ENCODE measurements around the gene AOX1. TPM values are rescaled to one million over a fixed set of nuclear protein-coding genes. Genes with fewer than 3 reads are reported as not detected.

The AOX1 gene
- total and polyA plus RNA-seq, 2 experiments from 2014 or later = 1.4 to 5.0 TPM

DNA sequence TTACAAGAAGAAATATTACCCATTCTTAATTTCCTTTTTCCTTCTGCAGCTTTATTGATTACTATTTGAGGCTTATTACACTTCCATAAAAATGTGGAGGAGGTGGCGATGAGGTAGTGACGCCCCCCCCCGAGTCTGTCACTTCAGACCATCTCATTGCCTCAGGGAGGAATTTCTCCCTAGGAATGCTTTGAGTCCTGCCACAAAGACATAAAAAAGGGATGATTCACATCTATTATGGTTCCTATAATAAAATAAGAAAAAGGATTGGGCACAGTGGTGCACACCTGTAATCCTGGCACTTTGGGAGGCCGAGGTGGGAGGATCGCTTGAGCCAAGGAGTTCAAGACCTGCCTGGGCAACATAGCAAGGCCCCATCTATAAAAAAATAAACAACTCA lies 93.7 kb downstream of the AOX1 start:
- no peaks in the 10 kb centered on the region for H3K4me1 ChIP-seq (ENCODE audit: insufficient read depth)
- no peaks in the 10 kb centered on the region for H3F3A ChIP-seq (replicated peaks; ENCODE audit: low read depth)
- no peaks in the 10 kb centered on the region; the same call in 2 of the 3 replicates for H3K4me1 Mint-ChIP-seq
- H3K27ac ChIP-seq (ENCODE audit: low read depth) = no peak overlapping the region
- no peak overlapping the region for H3K4me3 Mint-ChIP-seq
- no peak overlapping the region for H3K27ac Mint-ChIP-seq
- H3K4me2 ChIP-seq = no peak overlapping the region
- H3K9me3 Mint-ChIP-seq = no peaks in the 10 kb centered on the region
- H3K36me3 ChIP-seq (ENCODE audit: insufficient read depth) = no peaks in the 10 kb centered on the region
- TF ChIP-seq, protein P1, sequence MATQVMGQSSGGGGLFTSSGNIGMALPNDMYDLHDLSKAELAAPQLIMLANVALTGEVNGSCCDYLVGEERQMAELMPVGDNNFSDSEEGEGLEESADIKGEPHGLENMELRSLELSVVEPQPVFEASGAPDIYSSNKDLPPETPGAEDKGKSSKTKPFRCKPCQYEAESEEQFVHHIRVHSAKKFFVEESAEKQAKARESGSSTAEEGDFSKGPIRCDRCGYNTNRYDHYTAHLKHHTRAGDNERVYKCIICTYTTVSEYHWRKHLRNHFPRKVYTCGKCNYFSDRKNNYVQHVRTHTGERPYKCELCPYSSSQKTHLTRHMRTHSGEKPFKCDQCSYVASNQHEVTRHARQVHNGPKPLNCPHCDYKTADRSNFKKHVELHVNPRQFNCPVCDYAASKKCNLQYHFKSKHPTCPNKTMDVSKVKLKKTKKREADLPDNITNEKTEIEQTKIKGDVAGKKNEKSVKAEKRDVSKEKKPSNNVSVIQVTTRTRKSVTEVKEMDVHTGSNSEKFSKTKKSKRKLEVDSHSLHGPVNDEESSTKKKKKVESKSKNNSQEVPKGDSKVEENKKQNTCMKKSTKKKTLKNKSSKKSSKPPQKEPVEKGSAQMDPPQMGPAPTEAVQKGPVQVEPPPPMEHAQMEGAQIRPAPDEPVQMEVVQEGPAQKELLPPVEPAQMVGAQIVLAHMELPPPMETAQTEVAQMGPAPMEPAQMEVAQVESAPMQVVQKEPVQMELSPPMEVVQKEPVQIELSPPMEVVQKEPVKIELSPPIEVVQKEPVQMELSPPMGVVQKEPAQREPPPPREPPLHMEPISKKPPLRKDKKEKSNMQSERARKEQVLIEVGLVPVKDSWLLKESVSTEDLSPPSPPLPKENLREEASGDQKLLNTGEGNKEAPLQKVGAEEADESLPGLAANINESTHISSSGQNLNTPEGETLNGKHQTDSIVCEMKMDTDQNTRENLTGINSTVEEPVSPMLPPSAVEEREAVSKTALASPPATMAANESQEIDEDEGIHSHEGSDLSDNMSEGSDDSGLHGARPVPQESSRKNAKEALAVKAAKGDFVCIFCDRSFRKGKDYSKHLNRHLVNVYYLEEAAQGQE (IDR thresholded peaks at IDR 0.05; ENCODE audit: unreplicated experiment) = no peak
- no peak for TF ChIP-seq POLR2AphosphoS5 (IDR thresholded peaks at IDR 0.05; ENCODE audit: low read depth)
- no peak for TF ChIP-seq EZH2 (IDR thresholded peaks at IDR 0.05; ENCODE audit: low read depth, unreplicated experiment)
- no peak for TF ChIP-seq CTCF (conservative IDR thresholded peaks at IDR 0.05; ENCODE audit: low read depth in 2 of 2)
- TF ChIP-seq STAT1 (IDR thresholded peaks at IDR 0.05; ENCODE audit: unreplicated experiment) = no peak
- TF ChIP-seq, protein P2, sequence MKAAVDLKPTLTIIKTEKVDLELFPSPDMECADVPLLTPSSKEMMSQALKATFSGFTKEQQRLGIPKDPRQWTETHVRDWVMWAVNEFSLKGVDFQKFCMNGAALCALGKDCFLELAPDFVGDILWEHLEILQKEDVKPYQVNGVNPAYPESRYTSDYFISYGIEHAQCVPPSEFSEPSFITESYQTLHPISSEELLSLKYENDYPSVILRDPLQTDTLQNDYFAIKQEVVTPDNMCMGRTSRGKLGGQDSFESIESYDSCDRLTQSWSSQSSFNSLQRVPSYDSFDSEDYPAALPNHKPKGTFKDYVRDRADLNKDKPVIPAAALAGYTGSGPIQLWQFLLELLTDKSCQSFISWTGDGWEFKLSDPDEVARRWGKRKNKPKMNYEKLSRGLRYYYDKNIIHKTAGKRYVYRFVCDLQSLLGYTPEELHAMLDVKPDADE (IDR thresholded peaks at IDR 0.05) = no peak
- TF ChIP-seq ZNF331 (CRISPR knock-in tag; IDR thresholded peaks at IDR 0.05; ENCODE audit: low read depth) = no peak
- no peak for TF ChIP-seq ZNF462 (CRISPR knock-in tag; IDR thresholded peaks at IDR 0.05)
- TF ChIP-seq ZNF114 (CRISPR knock-in tag; IDR thresholded peaks at IDR 0.05) = no peak
- no peaks in the 10 kb centered on the region for H3K27me3 Mint-ChIP-seq (ENCODE audit: insufficient read depth, low read depth, poor library complexity)
- H2AFZ ChIP-seq = no peak overlapping the region
- no peak for DNase-seq (ENCODE audit: low spot score)
- no peaks in the 10 kb centered on the region for H3K79me2 ChIP-seq (replicated peaks; ENCODE audit: insufficient read depth)
- no peak overlapping the region for H3K4me3 ChIP-seq
- no peaks in the 10 kb centered on the region for H4K20me1 ChIP-seq (replicated peaks; ENCODE audit: insufficient read depth)
- H3K36me3 Mint-ChIP-seq (ENCODE audit: low read depth) = no peaks in the 10 kb centered on the region; the same call in 2 of the 3 replicates
- ATAC-seq = no peak
- no peaks in the 10 kb centered on the region for H3K9me2 ChIP-seq (ENCODE audit: insufficient read depth)
- no peaks in the 10 kb centered on the region for H3K27me3 ChIP-seq (ENCODE audit: insufficient read depth)

Measured in GM23338 (cell line).